ENCODE results near the gene SLC35F3. TPM values are rescaled to one million over a fixed set of nuclear protein-coding genes. Genes with fewer than 3 reads are reported as not detected.

SLC35F3 gene
- total and polyA plus RNA-seq, 9 of the 15 experiments (the other 6 are each of a cell fraction or from before 2014, with no cell fraction given): 0.04 to 0.07 (median 0.04) TPM; not detected in 6

DNA sequence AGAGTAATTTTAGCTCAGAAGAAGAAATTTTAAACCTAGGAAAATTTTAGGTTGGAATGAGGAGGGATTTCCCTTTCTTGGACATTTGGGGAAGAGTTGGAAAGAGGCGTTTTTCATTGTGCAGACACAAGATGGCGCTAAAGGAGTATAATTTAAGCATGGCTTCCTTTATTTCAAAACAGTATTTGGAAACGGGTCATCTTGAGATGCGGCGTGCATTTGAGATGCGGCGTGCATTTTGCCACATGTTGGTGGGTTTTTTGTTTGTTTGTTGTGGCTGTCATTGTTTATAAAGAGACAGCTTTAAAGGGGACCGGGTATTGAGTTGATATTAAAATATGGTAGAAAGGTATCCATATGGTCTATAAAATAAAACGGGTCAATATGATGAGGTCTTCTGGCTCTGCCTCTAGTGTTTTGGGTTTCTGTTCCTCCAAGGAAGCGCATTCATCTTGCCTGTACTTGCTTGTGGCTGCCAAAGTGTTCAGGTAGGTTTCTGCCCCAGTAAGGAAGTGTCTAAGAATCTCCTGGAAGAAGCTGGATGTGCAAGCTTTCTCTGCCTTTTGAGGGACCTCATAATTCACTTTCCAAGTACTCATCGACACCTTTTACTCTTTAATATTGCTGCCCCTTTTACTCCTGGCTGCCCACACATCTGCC, 210.3 kb downstream of the SLC35F3 start (continued):
- no peak for TF ChIP-seq ZNF699 (CRISPR knock-in tag; IDR thresholded peaks at IDR 0.05; ENCODE audit: insufficient replicate concordance)
- no peak for TF ChIP-seq RNF2 (IDR thresholded peaks at IDR 0.05)
- peak; percentile 26; the same call in 1 of the 2 replicates for TF ChIP-seq SPI1 (IDR thresholded peaks at IDR 0.05; ENCODE audit: borderline replicate concordance, low read depth, low read length)
- TF ChIP-seq U2AF2 (optimal IDR thresholded peaks at IDR 0.05; ENCODE audit: low read depth, low read length): no peak
- TF ChIP-seq FOXA3 (CRISPR knock-in tag; conservative IDR thresholded peaks at IDR 0.05 in 1 of 2, IDR thresholded peaks at IDR 0.05 in 1 of 2): no peak
- TF ChIP-seq HNRNPH1 (optimal IDR thresholded peaks at IDR 0.05; ENCODE audit: low read depth, low read length): no peak

DNA sequence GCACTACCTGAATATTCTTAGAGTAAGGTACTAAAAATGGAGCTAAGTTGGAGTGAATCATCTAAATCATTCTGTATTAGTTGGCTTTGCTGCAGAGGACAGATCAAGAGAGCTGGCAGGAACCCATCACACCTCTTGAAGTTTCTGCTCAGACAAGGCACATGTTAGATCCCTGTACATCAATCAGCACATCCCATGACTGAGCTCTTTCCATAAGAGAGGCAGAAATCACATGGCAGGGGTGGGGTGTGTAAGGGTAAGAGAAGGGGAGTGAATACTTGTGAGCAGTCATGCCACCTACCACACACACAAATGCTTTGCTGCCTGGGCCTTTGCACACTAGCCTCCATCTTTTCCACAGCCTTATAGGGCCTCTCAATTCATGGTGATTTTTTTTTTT, 214.4 kb downstream of the SLC35F3 start:
- ChIA-PET POLR2A (interaction anchor here (1.1 kb wide), 1 partner anchor 53 kb away, joined by 3 read pairs; no protein-coding TSS in a partner anchor), CTCF (ENCODE audit: low intra/inter-chr PET ratio) (no interaction called here)
- Histone ChIP-seq H3K36me3 (ENCODE audit: control insufficient read depth, insufficient read depth, low read length) (no peaks in the 10 kb centered on the region), H3K9ac (ENCODE audit: insufficient read depth in 1 of 2, low read depth in 2 of 2, low read length in 2 of 2) (no peak overlapping the region), H4K20me1 (replicated peaks; ENCODE audit: control insufficient read depth, insufficient read depth, low read length) (no peaks in the 10 kb centered on the region), H3K27ac (ENCODE audit: extremely low read depth, low read depth, low read length) (no peak overlapping the region), H3K9me3 (replicated peaks; ENCODE audit: control insufficient read depth, insufficient read depth, low read depth, low read length) (no peaks in the 10 kb centered on the region), H3K79me2 (ENCODE audit: control insufficient read depth, insufficient read depth, low read length) (no peaks in the 10 kb centered on the region), H3K4me2 (ENCODE audit: insufficient read depth, low read length) (no peak overlapping the region), H3K4me3 (no peak overlapping the region), H2AFZ (ENCODE audit: low read depth, low read length) (no peak overlapping the region), H3K27me3 (ENCODE audit: control insufficient read depth in 2 of 2, insufficient read depth in 2 of 2, low read length in 2 of 2) (peaks cover 7 to 26% of the 10 kb centered on the region in 2 experiments; a peak in 4 of 5 replicates), H3K4me1 (replicated peaks in 1 of 2; ENCODE audit: control insufficient read depth in 2 of 2, insufficient read depth in 2 of 2, low read length in 2 of 2) (no peaks in the 10 kb centered on the region), H3K9me1 (ENCODE audit: control insufficient read depth, insufficient read depth, low read length) (no peaks in the 10 kb centered on the region)
- no TSS peak for BruUV-seq (replicated peaks)
- DNase-seq (ENCODE audit: extremely low read depth in 1 of 4, low spot score in 3 of 4) (no peak), ATAC-seq (no peak), FAIRE-seq (no peak)
- intact Hi-C loops (cut with micrococcal nuclease): loop anchor here (10.0 kb wide), 1 partner anchor 486 kb away; no protein-coding TSS in a partner anchor
- in situ Hi-C loops (cut with MboI): no loop called here
- TF ChIP-seq SOX6 (IDR thresholded peaks at IDR 0.05): no peak
- no peak for TF ChIP-seq RBM14 (IDR thresholded peaks at IDR 0.05; ENCODE audit: borderline replicate concordance, insufficient read depth, low read depth, low read length)
- TF ChIP-seq ZNF780A (CRISPR knock-in tag; IDR thresholded peaks at IDR 0.05): no peak
- TF ChIP-seq, protein P1, sequence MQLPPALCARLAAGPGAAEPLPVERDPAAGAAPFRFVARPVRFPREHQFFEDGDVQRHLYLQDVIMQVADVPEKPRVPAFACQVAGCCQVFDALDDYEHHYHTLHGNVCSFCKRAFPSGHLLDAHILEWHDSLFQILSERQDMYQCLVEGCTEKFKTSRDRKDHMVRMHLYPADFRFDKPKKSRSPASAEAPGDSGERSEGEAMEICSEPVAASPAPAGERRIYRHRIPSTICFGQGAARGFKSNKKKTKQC (CRISPR knock-in tag; IDR thresholded peaks at IDR 0.05): no peak
- TF ChIP-seq E2F3 (CRISPR knock-in tag; IDR thresholded peaks at IDR 0.05): no peak
- TF ChIP-seq, protein P2, sequence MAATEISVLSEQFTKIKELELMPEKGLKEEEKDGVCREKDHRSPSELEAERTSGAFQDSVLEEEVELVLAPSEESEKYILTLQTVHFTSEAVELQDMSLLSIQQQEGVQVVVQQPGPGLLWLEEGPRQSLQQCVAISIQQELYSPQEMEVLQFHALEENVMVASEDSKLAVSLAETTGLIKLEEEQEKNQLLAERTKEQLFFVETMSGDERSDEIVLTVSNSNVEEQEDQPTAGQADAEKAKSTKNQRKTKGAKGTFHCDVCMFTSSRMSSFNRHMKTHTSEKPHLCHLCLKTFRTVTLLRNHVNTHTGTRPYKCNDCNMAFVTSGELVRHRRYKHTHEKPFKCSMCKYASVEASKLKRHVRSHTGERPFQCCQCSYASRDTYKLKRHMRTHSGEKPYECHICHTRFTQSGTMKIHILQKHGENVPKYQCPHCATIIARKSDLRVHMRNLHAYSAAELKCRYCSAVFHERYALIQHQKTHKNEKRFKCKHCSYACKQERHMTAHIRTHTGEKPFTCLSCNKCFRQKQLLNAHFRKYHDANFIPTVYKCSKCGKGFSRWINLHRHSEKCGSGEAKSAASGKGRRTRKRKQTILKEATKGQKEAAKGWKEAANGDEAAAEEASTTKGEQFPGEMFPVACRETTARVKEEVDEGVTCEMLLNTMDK (IDR thresholded peaks at IDR 0.05; ENCODE audit: borderline replicate concordance, insufficient read depth, low read depth, low read length, poor library complexity, severe bottlenecking): no peak
- no peak for TF ChIP-seq DPF2 (IDR thresholded peaks at IDR 0.05)
- TF ChIP-seq PHTF2 (CRISPR knock-in tag; IDR thresholded peaks at IDR 0.05): no peak
- TF ChIP-seq ZBTB1 (CRISPR knock-in tag; IDR thresholded peaks at IDR 0.05; ENCODE audit: borderline replicate concordance, low read depth): no peak
- TF ChIP-seq, protein P3, sequence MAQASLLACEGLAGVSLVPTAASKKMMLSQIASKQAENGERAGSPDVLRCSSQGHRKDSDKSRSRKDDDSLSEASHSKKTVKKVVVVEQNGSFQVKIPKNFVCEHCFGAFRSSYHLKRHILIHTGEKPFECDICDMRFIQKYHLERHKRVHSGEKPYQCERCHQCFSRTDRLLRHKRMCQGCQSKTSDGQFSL (CRISPR knock-in tag; IDR thresholded peaks at IDR 0.05): no peak
- TF ChIP-seq, protein P3 (tag; IDR thresholded peaks at IDR 0.05): no peak
- TF ChIP-seq RBM34 (IDR thresholded peaks at IDR 0.05; ENCODE audit: borderline replicate concordance, insufficient read depth, low read length): no peak

Data from K562 (cell line).